NB4 (cell line): ENCODE results near the gene CMC1.
"Not testable (repeated sequence)": the region's sequence is repeated elsewhere in the genome, so short reads cannot be mapped to it uniquely, and the experiment has no call there.

Experiments
- CTCF ChIP-seq: IDR thresholded peaks from one replicate; pipeline ENCODE4 v1.5.1; 2012; ENCODE audit warnings: low read depth, low read length
- POLR2A ChIP-seq: IDR thresholded peaks from 2 replicates; pipeline ENCODE4 v1.6.1; 2011; ENCODE audit warnings: mild to moderate bottlenecking; ENCODE audit not compliant: insufficient read length; ENCODE audit errors: extremely low read depth

GRCh38 chr3:28199643-28200042 is 41.8 kb upstream of the CMC1 start:
- TF ChIP-seq CTCF, POLR2A: not testable (repeated sequence)
